ENCODE measurements around the gene CCR3.

GRCh38 chr3:46228260-46229242 is 13.7 kb upstream of the CCR3 start:
- TF ChIP-seq SUZ12 (IDR thresholded peaks at IDR 0.05; ENCODE audit: extremely low read depth, insufficient read depth, insufficient read length) (no peak), YY1 (IDR thresholded peaks at IDR 0.05; ENCODE audit: insufficient read depth, insufficient read length) (no peak), ZNF274 (IDR thresholded peaks at IDR 0.05; ENCODE audit: low read depth, low read length) (no peak)

Data from NT2/D1 (cell line).